Left ventricle myocardium inferior (tissue), 1 donor: Measurements from ENCODE around the gene SEC22B. TPM values are rescaled to one million over a fixed set of nuclear protein-coding genes. Genes with fewer than 3 reads are reported as not detected.
"Not testable (repeated sequence)": the region's sequence is repeated elsewhere in the genome, so short reads cannot be mapped to it uniquely, and the experiment has no call there.

ENCODE experiments used
- DNase-seq: peaks from one replicate; pipeline ENCODE4 v3.0.0-alpha.2; 2020
- H3K27ac ChIP-seq: fragments of 200-600 bp; replicated peaks from 2 replicates; pipeline ENCODE4 v1.8.0; 2021
- H3K27me3 ChIP-seq: fragments of 200-600 bp; 2 replicates; pipeline ENCODE4 v1.8.0; 2021; ENCODE audit warnings: low read depth
- H3K36me3 ChIP-seq: fragments of 200-600 bp; 2 replicates; pipeline ENCODE4 v1.8.0; 2021
- H3K4me1 ChIP-seq: fragments of 200-600 bp; 2 replicates; pipeline ENCODE4 v1.8.0; 2021
- H3K4me3 ChIP-seq: fragments of 200-600 bp; 2 replicates; pipeline ENCODE4 v1.8.0; 2021; ENCODE audit warnings: mild to moderate bottlenecking, moderate library complexity
- H3K9me3 ChIP-seq: fragments of 200-600 bp; replicated peaks from 2 replicates; pipeline ENCODE4 v1.8.0; 2021
- intact Hi-C: fragments of 100-400 bp; cut with micrococcal nuclease; formaldehyde crosslinking; loops from one replicate; pipeline ENCODE4 v1.11.0; 2022
- long read RNA-seq: library from polyadenylated mRNA; unstranded; transcript quantifications from one replicate; pipeline ENCODE4 v2.0.0, GENCODE V29; 2021
- total RNA-seq: library from RNA; stranded (reverse); fragmentation: NEBNext Ultra II Directional; extraction: Animal tissue kit (Norgen Biotek cat#: 25700); gene quantifications from one replicate; pipeline ENCODE4 v1.2.1, GENCODE V29; 2021
- TF ChIP-seq, protein P1 (sequence below): fragments of 200-600 bp; IDR thresholded peaks from 2 replicates; pipeline ENCODE4 v1.8.0; 2021; ENCODE audit warnings: antibody characterized with exemption, mild to moderate bottlenecking, borderline replicate concordance
- donor health status: DM: no; HTN: yes; CAD: no; lungs with severe emphysema.

Gene SEC22B
- total RNA-seq = 16.4 TPM
- long read RNA-seq, full-length matches to known transcripts = 39 of 43 reads
- long read RNA-seq, partial matches to known transcripts = 0 of 43 reads
- long read RNA-seq, other reads (novel, unspliced or antisense) = 4 of 43 reads

DNA sequence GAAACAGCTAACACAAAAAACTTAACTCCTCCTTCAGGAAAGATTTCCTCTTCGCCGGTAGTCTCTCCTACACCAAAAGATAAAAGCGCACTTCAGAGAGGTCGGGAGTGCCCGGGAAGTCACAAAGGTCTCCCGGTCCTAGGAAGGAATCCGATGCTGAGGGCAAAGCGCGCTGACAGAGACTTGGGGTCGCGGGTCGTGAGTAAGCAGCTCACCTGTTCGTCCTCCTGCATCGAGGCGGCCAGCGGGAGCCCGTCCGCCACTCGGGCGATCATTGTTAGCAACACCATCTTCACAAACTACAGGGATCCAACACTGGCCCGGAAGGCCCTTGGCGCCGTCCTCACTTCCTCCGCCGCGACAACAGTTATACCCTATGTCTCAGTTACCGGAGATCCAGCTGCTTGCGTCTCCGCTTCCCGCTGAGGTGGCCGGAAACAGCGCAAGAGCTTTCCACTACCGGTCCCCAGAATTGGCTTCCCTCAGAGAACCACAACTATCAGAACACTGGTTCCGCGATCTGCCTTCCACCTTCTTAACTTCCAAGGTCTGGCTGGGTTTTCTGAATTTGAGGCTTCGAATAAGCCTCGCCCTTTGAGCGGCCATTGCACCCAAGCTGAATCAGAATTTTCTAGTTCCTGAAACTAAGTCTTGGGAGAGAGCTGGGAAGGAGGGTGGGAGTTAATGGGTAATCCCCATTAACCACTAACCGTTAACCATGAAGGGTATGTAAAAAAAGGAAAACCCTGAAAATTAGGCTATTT lies at the start of gene SEC22B:
TSS of gene SEC22B (minus strand) at position 429 of the 764 bp plus-strand sequence. CDS start at position 290, 139 bp downstream.
- Histone ChIP-seq H3K27me3 (no peaks in the 10 kb centered on the region), H3K27ac (peak within 1 kb of the TSS; percentile 91), H3K4me1 (peaks cover 33% of the 10 kb centered on the region), H3K9me3 (no peaks in the 10 kb centered on the region), H3K4me3 (peak within 1 kb of the TSS; percentile 93), H3K36me3 (no peaks in the 10 kb centered on the region)
- DNase-seq = peak; percentile 86
- TF ChIP-seq, protein P1, sequence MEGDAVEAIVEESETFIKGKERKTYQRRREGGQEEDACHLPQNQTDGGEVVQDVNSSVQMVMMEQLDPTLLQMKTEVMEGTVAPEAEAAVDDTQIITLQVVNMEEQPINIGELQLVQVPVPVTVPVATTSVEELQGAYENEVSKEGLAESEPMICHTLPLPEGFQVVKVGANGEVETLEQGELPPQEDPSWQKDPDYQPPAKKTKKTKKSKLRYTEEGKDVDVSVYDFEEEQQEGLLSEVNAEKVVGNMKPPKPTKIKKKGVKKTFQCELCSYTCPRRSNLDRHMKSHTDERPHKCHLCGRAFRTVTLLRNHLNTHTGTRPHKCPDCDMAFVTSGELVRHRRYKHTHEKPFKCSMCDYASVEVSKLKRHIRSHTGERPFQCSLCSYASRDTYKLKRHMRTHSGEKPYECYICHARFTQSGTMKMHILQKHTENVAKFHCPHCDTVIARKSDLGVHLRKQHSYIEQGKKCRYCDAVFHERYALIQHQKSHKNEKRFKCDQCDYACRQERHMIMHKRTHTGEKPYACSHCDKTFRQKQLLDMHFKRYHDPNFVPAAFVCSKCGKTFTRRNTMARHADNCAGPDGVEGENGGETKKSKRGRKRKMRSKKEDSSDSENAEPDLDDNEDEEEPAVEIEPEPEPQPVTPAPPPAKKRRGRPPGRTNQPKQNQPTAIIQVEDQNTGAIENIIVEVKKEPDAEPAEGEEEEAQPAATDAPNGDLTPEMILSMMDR = no peak
- intact Hi-C loops = no loop called here

DNA sequence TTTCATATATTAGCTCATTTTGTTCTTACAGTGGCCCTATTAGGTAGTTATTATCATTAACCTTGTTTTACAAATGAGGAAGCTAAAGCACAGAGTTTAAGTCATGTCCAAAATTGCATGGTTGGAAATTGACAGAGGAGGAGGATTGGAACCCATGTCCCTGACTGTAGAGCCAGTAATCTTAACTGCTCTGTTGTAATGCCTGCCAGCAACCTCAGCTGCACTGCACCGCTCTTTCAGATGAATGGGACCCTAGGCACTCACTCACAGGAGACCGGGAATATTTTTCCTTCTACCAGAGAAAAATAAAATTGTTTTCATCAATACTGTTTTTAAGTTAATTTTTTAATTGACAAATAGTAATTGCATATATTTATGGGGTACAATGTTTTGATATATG lies 41.6 kb upstream of the SEC22B start:
- H3K27ac ChIP-seq, H3K36me3 ChIP-seq, H3K4me1 ChIP-seq, intact Hi-C loops, H3K27me3 ChIP-seq, H3K4me3 ChIP-seq, DNase-seq, H3K9me3 ChIP-seq: not testable (repeated sequence)

DNA sequence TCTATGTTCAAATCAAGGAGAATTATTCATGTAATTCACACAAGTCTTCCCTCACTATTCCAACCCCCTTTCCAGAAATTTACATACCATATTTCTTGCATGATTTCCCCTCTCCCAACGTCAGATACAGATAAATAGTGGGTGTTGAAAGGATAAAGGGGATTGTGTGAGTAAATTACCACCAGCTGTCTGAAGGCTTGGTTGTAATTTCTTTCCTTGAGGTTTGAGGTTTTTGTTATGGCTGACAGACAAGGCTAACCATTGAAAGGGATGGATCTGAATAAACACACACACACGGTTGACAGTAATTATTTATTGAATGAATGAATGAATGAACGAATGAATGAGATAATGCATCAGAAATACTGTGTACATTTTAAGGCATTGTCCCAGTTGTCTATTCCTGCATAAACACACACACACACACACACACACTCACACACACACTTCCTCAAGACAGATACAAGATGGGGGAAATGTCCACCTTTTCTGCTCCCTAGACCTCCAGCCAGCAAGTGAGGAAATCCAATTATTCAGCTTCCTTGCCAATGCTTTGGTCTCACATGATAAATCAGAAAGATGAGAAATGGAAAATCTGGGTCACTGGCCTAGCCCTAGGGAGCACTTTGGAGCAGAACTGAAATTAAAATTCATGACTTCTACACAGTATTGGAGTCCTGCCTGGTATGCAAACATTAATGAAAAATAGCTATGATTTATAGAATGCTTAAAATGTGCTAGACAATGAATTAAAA lies 41.0 kb upstream of the SEC22B start:
- H3K27ac ChIP-seq, DNase-seq, H3K4me3 ChIP-seq, H3K36me3 ChIP-seq, H3K27me3 ChIP-seq, H3K9me3 ChIP-seq, intact Hi-C loops, H3K4me1 ChIP-seq: not testable (repeated sequence)

DNA sequence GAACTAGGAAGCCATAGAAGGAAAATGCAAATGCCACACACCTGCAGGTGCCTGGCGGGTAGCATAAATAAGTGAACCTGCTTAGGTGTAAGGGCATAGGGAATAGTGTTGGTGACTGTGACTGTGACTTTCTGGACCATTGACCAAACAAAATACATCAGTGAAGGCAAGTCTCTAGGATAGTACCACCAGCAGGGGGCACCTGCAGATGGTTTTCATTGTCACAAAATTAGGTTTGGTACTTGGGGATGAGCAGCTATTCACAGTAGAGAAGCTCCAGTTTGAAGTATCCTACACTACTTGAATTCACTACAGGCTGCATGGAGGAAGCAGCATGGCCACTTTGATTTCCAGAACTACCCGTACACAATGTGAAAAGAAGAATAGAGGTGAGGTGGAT lies 37.3 kb upstream of the SEC22B start:
- intact Hi-C loops, H3K27ac ChIP-seq, H3K4me3 ChIP-seq, H3K27me3 ChIP-seq, H3K9me3 ChIP-seq, DNase-seq, H3K4me1 ChIP-seq, H3K36me3 ChIP-seq: not testable (repeated sequence)

DNA sequence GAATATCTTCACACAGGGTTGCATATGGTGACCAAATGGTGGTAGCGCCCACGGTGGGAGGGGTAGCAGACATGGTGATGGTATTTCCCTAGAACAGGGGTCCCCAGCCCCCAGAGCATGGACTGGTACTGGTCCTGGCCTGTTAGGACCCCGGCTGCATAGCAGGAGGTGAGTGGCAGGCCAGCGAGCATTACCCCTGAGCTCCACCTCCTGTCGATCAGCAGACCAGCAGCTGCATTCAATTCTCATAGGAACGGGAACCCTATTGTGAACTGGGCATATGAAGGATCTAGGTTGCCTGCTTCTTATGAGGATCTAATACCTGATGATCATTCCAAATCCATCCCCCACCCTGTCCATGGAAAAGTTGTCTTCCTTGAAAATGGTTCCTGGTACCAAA lies 34.4 kb upstream of the SEC22B start:
- H3K36me3 ChIP-seq, DNase-seq, H3K9me3 ChIP-seq, intact Hi-C loops, H3K4me1 ChIP-seq, H3K27ac ChIP-seq, H3K27me3 ChIP-seq, H3K4me3 ChIP-seq: not testable (repeated sequence)

DNA sequence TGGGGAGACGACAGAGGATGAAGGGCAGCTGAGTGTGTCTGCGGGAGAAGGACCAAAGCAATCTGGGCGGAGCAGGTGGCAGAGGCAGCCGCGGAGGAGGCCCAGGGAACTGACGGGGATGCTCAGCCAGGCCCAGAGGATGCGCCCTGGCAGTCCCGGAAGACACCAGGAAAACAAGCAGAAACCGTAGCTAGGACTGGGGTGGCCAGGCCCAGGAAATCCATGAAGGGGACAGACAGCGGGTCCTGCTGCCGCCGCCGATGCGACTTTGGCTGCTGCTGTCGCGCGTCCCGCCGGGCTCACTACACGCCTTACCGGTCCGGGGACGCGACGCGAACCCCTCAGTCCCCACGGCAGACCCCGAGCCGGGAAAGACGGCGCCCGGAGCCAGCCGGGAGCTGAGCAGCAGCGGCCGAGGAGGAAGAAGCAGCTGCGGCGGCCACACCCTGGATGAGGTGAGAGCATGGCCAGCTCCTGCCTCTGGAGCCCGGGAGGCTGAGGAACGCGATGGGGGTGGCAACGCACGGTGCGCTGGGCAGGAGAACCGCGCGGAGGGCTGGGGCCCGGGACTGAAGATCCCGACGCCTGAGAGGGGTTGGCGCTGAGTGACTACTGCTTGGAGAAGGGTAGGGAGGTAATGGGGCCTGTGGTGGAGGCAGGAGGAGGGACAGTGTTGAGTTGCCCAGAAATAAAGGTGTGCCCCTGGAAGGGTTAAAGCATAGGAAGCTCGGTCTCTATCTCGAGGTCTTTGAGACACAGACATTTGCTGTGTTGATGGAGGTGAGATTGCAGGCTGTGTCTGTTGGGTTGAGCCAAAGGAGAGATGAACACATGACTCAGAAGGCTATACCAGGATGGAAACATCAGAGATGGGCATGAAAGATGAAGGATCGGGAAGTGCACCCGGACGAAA lies 20.8 kb upstream of the SEC22B start:
- H3K9me3 ChIP-seq, H3K4me1 ChIP-seq, H3K27me3 ChIP-seq, H3K36me3 ChIP-seq, H3K27ac ChIP-seq, intact Hi-C loops, DNase-seq: not testable (repeated sequence)
- H3K4me3 ChIP-seq = peak overlapping the region; percentile 57

DNA sequence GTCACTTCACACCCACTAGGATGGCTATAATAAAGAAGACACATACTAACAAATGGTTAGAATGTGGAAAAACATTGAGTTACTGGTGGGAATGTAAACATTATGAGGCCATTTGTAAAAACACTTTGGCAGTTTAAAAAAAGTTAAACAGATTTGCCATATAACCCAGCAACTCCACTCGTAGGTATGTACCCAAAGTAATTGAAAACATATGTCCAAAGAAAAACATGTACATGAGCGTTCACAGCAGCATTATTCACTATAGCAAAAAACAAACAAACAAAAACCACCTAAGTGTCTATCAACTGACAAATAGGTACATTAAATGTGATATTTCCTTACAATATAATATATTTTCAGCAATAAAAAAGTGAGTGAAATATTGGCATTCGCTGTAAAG lies 12.3 kb upstream of the SEC22B start:
- H3K9me3 ChIP-seq, H3K27ac ChIP-seq, DNase-seq, H3K36me3 ChIP-seq, H3K4me3 ChIP-seq, H3K4me1 ChIP-seq, H3K27me3 ChIP-seq, intact Hi-C loops: not testable (repeated sequence)

DNA sequence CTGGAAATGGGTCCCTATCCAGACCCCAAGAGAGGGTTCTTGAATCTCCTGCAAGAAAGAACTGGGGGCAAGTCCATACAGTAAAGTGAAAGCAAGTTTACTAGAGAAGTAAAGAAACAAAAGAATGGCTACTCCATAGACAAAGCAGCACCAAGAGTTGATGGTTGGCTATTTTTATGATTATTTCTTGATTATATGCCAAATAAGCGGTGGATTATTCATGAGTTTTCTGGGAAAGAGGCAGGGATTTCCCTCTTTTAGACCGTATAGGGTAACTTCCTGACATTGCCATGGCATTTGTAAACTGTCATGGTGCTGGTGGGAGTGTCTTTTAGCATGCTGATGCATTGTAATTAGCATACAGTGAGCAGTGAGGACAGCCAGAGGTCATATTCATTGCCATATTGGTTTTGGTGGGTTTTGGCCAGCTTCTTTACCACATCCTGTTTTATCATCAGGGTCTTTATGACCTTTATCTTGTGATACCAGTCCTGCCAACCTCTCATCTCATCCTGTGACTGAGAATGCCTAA lies 5.9 kb upstream of the SEC22B start:
- H3K27ac ChIP-seq, H3K4me3 ChIP-seq, H3K36me3 ChIP-seq, intact Hi-C loops, H3K27me3 ChIP-seq, H3K9me3 ChIP-seq, DNase-seq: not testable (repeated sequence)
- peaks cover 12% of the 10 kb centered on the region for H3K4me1 ChIP-seq

DNA sequence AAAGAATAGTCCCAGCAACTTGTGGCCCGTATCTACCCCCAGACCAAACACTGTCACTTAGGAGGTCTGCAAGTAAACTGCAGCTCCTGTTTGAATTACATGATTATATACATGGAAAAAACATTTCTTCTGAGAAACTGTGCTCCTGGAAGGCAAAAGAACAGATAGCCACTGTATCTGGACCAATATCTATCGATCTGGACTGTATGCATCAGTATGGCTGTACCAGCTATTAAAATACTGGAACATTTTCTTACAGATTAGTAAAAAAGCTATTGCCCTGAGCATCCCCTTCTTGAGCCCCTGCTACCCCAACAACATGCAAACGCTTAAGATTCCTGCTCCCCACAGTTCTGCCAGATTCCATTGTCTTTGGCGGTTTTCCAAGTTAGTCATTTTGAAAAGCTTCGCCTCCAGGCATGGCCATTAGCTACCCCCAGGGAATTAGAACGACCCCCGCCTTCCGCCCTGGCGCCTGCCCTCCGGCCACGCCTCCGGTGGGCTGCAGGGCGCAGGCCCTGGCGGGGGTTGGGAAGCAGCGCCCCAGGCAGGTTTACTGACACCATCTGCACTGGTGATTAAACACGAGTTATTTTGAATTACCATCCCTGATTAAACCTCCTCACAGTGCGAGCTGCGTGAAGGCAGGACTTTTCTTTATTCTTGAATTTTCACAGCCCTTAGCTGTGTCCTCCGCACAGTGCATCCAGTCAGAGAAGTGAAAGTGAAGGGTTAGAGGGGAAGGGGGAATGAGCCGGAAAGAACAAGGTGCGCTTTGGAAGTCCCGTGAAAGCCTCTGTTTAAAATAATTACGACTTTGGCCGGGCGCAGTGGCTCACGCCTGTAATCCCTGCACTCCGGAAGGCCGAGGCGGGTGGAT lies 3.7 kb upstream of the SEC22B start:
- intact Hi-C loops, H3K27me3 ChIP-seq, H3K9me3 ChIP-seq, H3K36me3 ChIP-seq, DNase-seq: not testable (repeated sequence)
- H3K27ac ChIP-seq = peak overlapping the region; percentile 76
- peaks cover 30% of the 10 kb centered on the region for H3K4me1 ChIP-seq
- H3K4me3 ChIP-seq = peak overlapping the region; percentile 61
